PC-9 (cell line): ENCODE results near the gene ZNF154. TPM values are rescaled to one million over a fixed set of nuclear protein-coding genes. Genes with fewer than 3 reads are reported as not detected.
A peak's percentile ranks its signal among the peaks of the same experiment; 100 is the strongest.

ENCODE experiments used
- BruUV-seq: library from RNA; stranded (reverse); fragments of 400-500 nt; replicated peaks from 2 replicates; lab custom pipeline; 2021; lab: Mats Ljungman, UMichigan
- CTCF ChIA-PET: fragments of 300-600 bp; sonication (Branson Sonifier 250); formaldehyde crosslinking; loops from one replicate; lab custom pipeline; 2022; ENCODE audit warnings: antibody characterized with exemption; lab: Charles Lee
- POLR2A ChIA-PET: fragments of 300-600 bp; sonication (Branson Sonifier 250); formaldehyde crosslinking; loops from one replicate; lab custom pipeline; 2022; ENCODE audit warnings: antibody characterized with exemption; ENCODE audit not compliant: unreplicated experiment; lab: Charles Lee
- DNase-seq, 2 experiments: peaks; one replicate each; pipeline versions ENCODE4 v3.0.0 to v3.0.0-alpha.2; 2015 to 2022; ENCODE audit warnings: mixed read lengths in 1 of 2
- H2AFZ ChIP-seq: fragments of 200-600 bp; sonication (generic); 2 replicates; pipeline ENCODE4 v1.8.1; 2017; ENCODE audit warnings: antibody characterized with exemption
- H3F3A ChIP-seq: fragments of 200-600 bp; sonication (generic); 2 replicates; pipeline ENCODE4 v1.8.1; 2017; ENCODE audit warnings: antibody characterized with exemption, mild to moderate bottlenecking, low read depth; ENCODE audit not compliant: insufficient read depth
- H3K27ac ChIP-seq: fragments of 200-600 bp; sonication (generic); 2 replicates; pipeline ENCODE4 v1.6.1; 2016; ENCODE audit warnings: mixed run types
- H3K27me3 ChIP-seq: fragments of 200-600 bp; sonication (generic); 2 replicates; pipeline ENCODE4 v1.6.1; 2016; ENCODE audit warnings: low read depth, mixed run types; ENCODE audit not compliant: insufficient read depth
- H3K36me3 ChIP-seq: fragments of 200-600 bp; sonication (generic); 2 replicates; pipeline ENCODE4 v1.6.1; 2016; ENCODE audit warnings: low read depth, mixed run types
- H3K4me1 ChIP-seq: fragments of 200-600 bp; sonication (generic); replicated peaks from 2 replicates; pipeline ENCODE4 v1.6.1; 2016; ENCODE audit warnings: mixed run types; ENCODE audit not compliant: insufficient read depth
- H3K4me2 ChIP-seq: fragments of 200-600 bp; sonication (generic); 2 replicates; pipeline ENCODE4 v1.6.1; 2017; ENCODE audit warnings: mixed run types
- H3K4me3 ChIP-seq: fragments of 200-600 bp; sonication (generic); 2 replicates; pipeline ENCODE4 v1.6.1; 2016; ENCODE audit warnings: mixed run types
- H3K79me2 ChIP-seq: fragments of 200-600 bp; sonication (generic); 2 replicates; pipeline ENCODE4 v1.6.1; 2017; ENCODE audit warnings: low read depth, mixed run types
- H3K9me2 ChIP-seq: fragments of 200-600 bp; sonication (generic); 2 replicates; pipeline ENCODE4 v1.8.1; 2017; ENCODE audit warnings: mild to moderate bottlenecking; ENCODE audit not compliant: insufficient read depth
- H3K9me3 ChIP-seq: fragments of 200-600 bp; sonication (generic); 2 replicates; pipeline ENCODE4 v1.8.1; 2016; ENCODE audit warnings: low read depth; ENCODE audit not compliant: insufficient read depth
- H4K20me1 ChIP-seq: fragments of 200-600 bp; sonication (generic); 2 replicates; pipeline ENCODE4 v1.8.1; 2017; ENCODE audit not compliant: insufficient read depth
- EZH2 ChIP-seq: fragments of 200-600 bp; sonication (generic); IDR thresholded peaks from 2 replicates; pipeline ENCODE4 v1.8.0; 2017; ENCODE audit warnings: antibody characterized with exemption, low read depth
- intact Hi-C: fragments of 100-400 bp; cut with micrococcal nuclease; formaldehyde crosslinking; loops from one replicate; pipeline ENCODE4 v1.10.0; 2022; ENCODE audit not compliant: unreplicated experiment
- total RNA-seq: library from RNA; stranded (reverse); gene quantifications from 2 replicates; pipeline ENCODE4 v1.2.3, GENCODE V29; 2021
- TF ChIP-seq, protein P1 (sequence below): fragments of 200-600 bp; sonication (generic); conservative IDR thresholded peaks from 2 replicates; pipeline ENCODE4 v1.6.1; 2017; ENCODE audit warnings: mixed run types, antibody characterized with exemption, mild to moderate bottlenecking, moderate library complexity

ZNF154 gene
- total RNA-seq, 1 experiment from 2014 or later, result 0.17 TPM

DNA sequence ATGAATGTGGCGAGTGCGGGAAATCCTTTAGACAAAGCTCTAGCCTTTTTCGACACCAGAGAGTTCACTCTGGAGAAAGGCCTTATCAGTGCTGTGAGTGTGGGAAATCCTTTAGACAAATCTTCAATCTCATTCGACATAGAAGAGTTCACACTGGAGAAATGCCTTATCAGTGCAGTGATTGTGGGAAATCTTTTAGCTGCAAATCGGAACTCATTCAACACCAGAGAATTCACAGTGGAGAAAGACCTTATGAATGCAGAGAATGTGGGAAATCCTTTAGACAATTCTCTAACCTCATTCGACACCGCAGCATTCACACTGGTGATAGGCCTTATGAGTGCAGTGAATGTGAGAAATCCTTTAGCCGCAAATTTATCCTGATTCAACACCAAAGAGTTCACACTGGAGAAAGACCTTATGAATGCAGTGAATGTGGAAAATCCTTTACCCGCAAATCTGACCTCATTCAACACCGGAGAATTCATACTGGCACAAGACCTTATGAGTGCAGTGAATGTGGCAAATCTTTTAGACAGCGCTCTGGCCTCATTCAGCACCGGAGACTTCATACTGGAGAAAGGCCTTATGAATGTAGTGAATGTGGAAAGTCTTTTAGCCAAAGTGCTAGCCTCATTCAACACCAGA is 21.5 kb downstream of the ZNF154 start:
- Histone ChIP-seq H3K4me2 (no peak overlapping the region), H3K79me2 (peaks cover 64% of the 10 kb centered on the region), H4K20me1 (no peaks in the 10 kb centered on the region), H2AFZ (no peak overlapping the region), H3K27me3 (no peaks in the 10 kb centered on the region), H3K36me3 (peaks cover 87% of the 10 kb centered on the region), H3F3A (peaks cover 9% of the 10 kb centered on the region; the same call in 1 of the 2 replicates), H3K9me2 (no peaks in the 10 kb centered on the region), H3K4me3 (0 out of 2 replicates have a peak overlapping the region, but pooled peaks have one; percentile 5), H3K4me1 (0 out of 2 replicates have a peak, but pooled peaks cover 6% of the 10 kb centered on the region), H3K27ac (no peak overlapping the region), H3K9me3 (peaks cover 95% of the 10 kb centered on the region)
- CTCF ChIA-PET, result no interaction called here
- BruUV-seq, result no TSS peak
- intact Hi-C loops, result no loop called here
- TF ChIP-seq, protein P1, sequence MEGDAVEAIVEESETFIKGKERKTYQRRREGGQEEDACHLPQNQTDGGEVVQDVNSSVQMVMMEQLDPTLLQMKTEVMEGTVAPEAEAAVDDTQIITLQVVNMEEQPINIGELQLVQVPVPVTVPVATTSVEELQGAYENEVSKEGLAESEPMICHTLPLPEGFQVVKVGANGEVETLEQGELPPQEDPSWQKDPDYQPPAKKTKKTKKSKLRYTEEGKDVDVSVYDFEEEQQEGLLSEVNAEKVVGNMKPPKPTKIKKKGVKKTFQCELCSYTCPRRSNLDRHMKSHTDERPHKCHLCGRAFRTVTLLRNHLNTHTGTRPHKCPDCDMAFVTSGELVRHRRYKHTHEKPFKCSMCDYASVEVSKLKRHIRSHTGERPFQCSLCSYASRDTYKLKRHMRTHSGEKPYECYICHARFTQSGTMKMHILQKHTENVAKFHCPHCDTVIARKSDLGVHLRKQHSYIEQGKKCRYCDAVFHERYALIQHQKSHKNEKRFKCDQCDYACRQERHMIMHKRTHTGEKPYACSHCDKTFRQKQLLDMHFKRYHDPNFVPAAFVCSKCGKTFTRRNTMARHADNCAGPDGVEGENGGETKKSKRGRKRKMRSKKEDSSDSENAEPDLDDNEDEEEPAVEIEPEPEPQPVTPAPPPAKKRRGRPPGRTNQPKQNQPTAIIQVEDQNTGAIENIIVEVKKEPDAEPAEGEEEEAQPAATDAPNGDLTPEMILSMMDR, result no peak
- TF ChIP-seq EZH2, result no peak
- no peak for DNase-seq
- POLR2A ChIA-PET, result no interaction called here

DNA sequence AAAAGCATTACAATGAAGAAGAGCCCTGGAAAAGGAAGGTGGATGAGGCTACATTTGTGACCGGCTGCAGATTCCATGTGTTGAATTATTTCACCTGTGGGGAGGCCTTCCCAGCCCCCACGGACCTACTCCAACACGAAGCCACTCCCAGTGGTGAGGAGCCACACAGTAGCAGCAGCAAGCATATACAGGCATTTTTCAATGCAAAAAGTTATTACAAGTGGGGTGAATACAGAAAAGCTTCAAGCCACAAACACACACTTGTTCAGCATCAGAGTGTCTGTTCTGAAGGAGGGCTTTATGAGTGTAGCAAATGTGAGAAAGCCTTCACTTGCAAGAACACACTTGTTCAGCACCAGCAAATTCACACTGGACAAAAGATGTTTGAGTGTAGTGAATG is 22.3 kb downstream of the ZNF154 start:
- ChIA-PET CTCF (no interaction called here), POLR2A (no interaction called here)
- intact Hi-C loops, result no loop called here
- H3K4me2 ChIP-seq, result no peak overlapping the region
- 0 out of 2 replicates have a peak overlapping the region, but pooled peaks have one; percentile 9 for H3K4me3 ChIP-seq
- H2AFZ ChIP-seq, result no peak overlapping the region
- DNase-seq, result no peak
- TF ChIP-seq EZH2, result no peak
- TF ChIP-seq, protein P1, result no peak
- no peaks in the 10 kb centered on the region for H4K20me1 ChIP-seq
- H3K9me3 ChIP-seq, result peaks cover 90% of the 10 kb centered on the region
- H3F3A ChIP-seq, result peaks cover 5% of the 10 kb centered on the region; the same call in 1 of the 2 replicates
- H3K27me3 ChIP-seq, result no peaks in the 10 kb centered on the region
- H3K79me2 ChIP-seq, result peaks cover 71% of the 10 kb centered on the region
- H3K4me1 ChIP-seq, result 0 out of 2 replicates have a peak, but pooled peaks cover 7% of the 10 kb centered on the region
- no TSS peak for BruUV-seq
- no peaks in the 10 kb centered on the region for H3K9me2 ChIP-seq
- no peak overlapping the region for H3K27ac ChIP-seq
- peaks cover 83% of the 10 kb centered on the region for H3K36me3 ChIP-seq

DNA sequence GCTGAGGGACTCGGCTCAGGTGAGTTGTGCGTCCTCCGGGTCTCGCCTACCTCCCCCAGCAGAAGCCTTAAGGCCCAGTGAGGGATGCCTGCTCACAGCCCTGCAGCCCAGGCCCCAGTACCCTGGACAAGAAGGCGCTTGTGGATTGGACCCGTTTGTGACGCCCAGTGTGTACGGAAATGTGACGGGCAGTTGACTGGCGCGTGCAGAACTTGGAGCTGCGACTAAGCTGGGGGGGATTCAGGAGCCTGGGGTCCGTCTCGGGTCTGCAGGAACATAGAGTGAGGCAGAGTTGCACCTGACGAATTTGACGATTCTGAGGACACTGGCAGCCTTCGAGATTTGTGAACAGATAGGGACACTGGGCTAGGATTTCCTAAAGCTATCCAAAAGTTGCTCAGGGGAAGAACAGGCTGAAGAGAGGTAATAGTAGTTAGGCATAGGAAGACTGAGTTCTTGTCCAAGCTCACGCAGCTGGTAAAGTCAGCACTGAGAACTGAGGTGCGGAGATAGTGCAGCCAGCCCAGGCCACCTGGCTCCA is 26.7 kb downstream of the ZNF154 start:
- Histone ChIP-seq H3K36me3 (peaks cover 47% of the 10 kb centered on the region), H3K9me2 (no peaks in the 10 kb centered on the region), H3K27ac (no peak overlapping the region), H3K27me3 (no peaks in the 10 kb centered on the region), H3K9me3 (peaks cover 56% of the 10 kb centered on the region), H3K4me1 (0 out of 2 replicates have a peak, but pooled peaks cover 7% of the 10 kb centered on the region), H3K4me2 (peak overlapping the region; percentile 83), H3F3A (no peaks in the 10 kb centered on the region), H3K79me2 (peaks cover 47% of the 10 kb centered on the region), H3K4me3 (peak overlapping the region; percentile 85), H2AFZ (peak overlapping the region; percentile 90), H4K20me1 (no peaks in the 10 kb centered on the region)
- intact Hi-C loops, result loop anchor here (1.0 to 5.0 kb wide), 2 partner anchors 68 to 135 kb away; partner anchors contain the start of gene ZNF134
- TSS peak; percentile 39 for BruUV-seq
- no peak for TF ChIP-seq EZH2
- TF ChIP-seq, protein P1, result no peak
- ChIA-PET POLR2A (interaction anchor here (0.7 to 1.0 kb wide), 3 partner anchors 27 to 234 kb away, joined by 3 to 4 read pairs (median 3); partner anchors contain the start of genes ZNF154, ZNF417 and ZNF586), CTCF (interaction anchor here (0.7 kb wide), 1 partner anchor 103 kb away, joined by 3 read pairs; the partner anchor contains the start of gene ZNF416)
- DNase-seq, result no peak
